ENCODE data around the gene OR51B4.

Gene OR51B4

GRCh38 chr11:5282628-5283027 is 19.1 kb downstream of the OR51B4 start:
- no peaks in the 10 kb centered on the region for H3K9me3 ChIP-seq (ENCODE audit: control insufficient read depth, low read length)
- no peak for DNase-seq (ENCODE audit: low read depth)
- H3K27me3 ChIP-seq (replicated peaks; ENCODE audit: control insufficient read depth, insufficient read depth, low read length), result no peaks in the 10 kb centered on the region
- H3K4me1 ChIP-seq (ENCODE audit: control insufficient read depth, insufficient read depth, low read length), result peaks cover 5% of the 10 kb centered on the region
- H3K36me3 ChIP-seq (ENCODE audit: control insufficient read depth, insufficient read depth, low read length, severe bottlenecking), result no peaks in the 10 kb centered on the region
- no peak overlapping the region for H3K4me3 ChIP-seq (ENCODE audit: low read length)
- no peak overlapping the region for H3K9ac ChIP-seq (ENCODE audit: low read length)

GRCh38 chr11:5281596-5281995 is 20.1 kb downstream of the OR51B4 start:
- Histone ChIP-seq H3K27me3 (replicated peaks; ENCODE audit: control insufficient read depth, insufficient read depth, low read length) (no peaks in the 10 kb centered on the region), H3K4me3 (ENCODE audit: low read length) (no peak overlapping the region), H3K9ac (ENCODE audit: low read length) (no peak overlapping the region), H3K9me3 (ENCODE audit: control insufficient read depth, low read length) (no peaks in the 10 kb centered on the region), H3K4me1 (ENCODE audit: control insufficient read depth, insufficient read depth, low read length) (peaks cover 5% of the 10 kb centered on the region), H3K36me3 (ENCODE audit: control insufficient read depth, insufficient read depth, low read length, severe bottlenecking) (no peaks in the 10 kb centered on the region)
- DNase-seq (ENCODE audit: low read depth), result no peak

GRCh38 chr11:5280582-5281102 is 21.1 kb downstream of the OR51B4 start:
- no peak overlapping the region for H3K9ac ChIP-seq (ENCODE audit: low read length)
- H3K9me3 ChIP-seq (ENCODE audit: control insufficient read depth, low read length), result no peaks in the 10 kb centered on the region
- peaks cover 5% of the 10 kb centered on the region for H3K4me1 ChIP-seq (ENCODE audit: control insufficient read depth, insufficient read depth, low read length)
- no peaks in the 10 kb centered on the region for H3K36me3 ChIP-seq (ENCODE audit: control insufficient read depth, insufficient read depth, low read length, severe bottlenecking)
- H3K27me3 ChIP-seq (replicated peaks; ENCODE audit: control insufficient read depth, insufficient read depth, low read length), result no peaks in the 10 kb centered on the region
- DNase-seq (ENCODE audit: low read depth), result peak; percentile 98
- H3K4me3 ChIP-seq (ENCODE audit: low read length), result no peak overlapping the region

- Histone ChIP-seq H3K9ac (ENCODE audit: low read length) (no peak overlapping the region), H3K9me3 (ENCODE audit: control insufficient read depth, low read length) (no peaks in the 10 kb centered on the region), H3K4me1 (ENCODE audit: control insufficient read depth, insufficient read depth, low read length) (peaks cover 5% of the 10 kb centered on the region), H3K27me3 (replicated peaks; ENCODE audit: control insufficient read depth, insufficient read depth, low read length) (no peaks in the 10 kb centered on the region), H3K4me3 (ENCODE audit: low read length) (no peak overlapping the region), H3K36me3 (ENCODE audit: control insufficient read depth, insufficient read depth, low read length, severe bottlenecking) (no peaks in the 10 kb centered on the region)
- no peak for DNase-seq (ENCODE audit: low read depth)
These were observed 22.2 kb downstream of the OR51B4 start for GRCh38 chr11:5279471-5280090.

GRCh38 chr11:5277807-5278382 is 23.9 kb downstream of the OR51B4 start:
- Histone ChIP-seq H3K4me1 (ENCODE audit: control insufficient read depth, insufficient read depth, low read length) (peaks cover 5% of the 10 kb centered on the region), H3K9me3 (ENCODE audit: control insufficient read depth, low read length) (no peaks in the 10 kb centered on the region), H3K27me3 (replicated peaks; ENCODE audit: control insufficient read depth, insufficient read depth, low read length) (no peaks in the 10 kb centered on the region), H3K9ac (ENCODE audit: low read length) (no peak overlapping the region), H3K4me3 (ENCODE audit: low read length) (no peak overlapping the region), H3K36me3 (ENCODE audit: control insufficient read depth, insufficient read depth, low read length, severe bottlenecking) (no peaks in the 10 kb centered on the region)
- no peak for DNase-seq (ENCODE audit: low read depth)

GRCh38 chr11:5276697-5277096 is 25.0 kb downstream of the OR51B4 start:
- no peak for DNase-seq (ENCODE audit: low read depth)
- no peaks in the 10 kb centered on the region for H3K9me3 ChIP-seq (ENCODE audit: control insufficient read depth, low read length)

GRCh38 chr11:5275369-5276110 is 26.2 kb downstream of the OR51B4 start:
- Histone ChIP-seq H3K9ac (ENCODE audit: low read length) (no peak overlapping the region), H3K4me3 (ENCODE audit: low read length) (no peak overlapping the region), H3K27me3 (replicated peaks; ENCODE audit: control insufficient read depth, insufficient read depth, low read length) (no peaks in the 10 kb centered on the region), H3K36me3 (ENCODE audit: control insufficient read depth, insufficient read depth, low read length, severe bottlenecking) (no peaks in the 10 kb centered on the region), H3K9me3 (ENCODE audit: control insufficient read depth, low read length) (no peaks in the 10 kb centered on the region), H3K4me1 (ENCODE audit: control insufficient read depth, insufficient read depth, low read length) (no peaks in the 10 kb centered on the region)
- no peak for DNase-seq (ENCODE audit: low read depth)

More at GRCh38 chr11:5276697-5277096, 25.0 kb downstream of the OR51B4 start:
- H3K4me3 ChIP-seq (ENCODE audit: low read length), result no peak overlapping the region
- H3K4me1 ChIP-seq (ENCODE audit: control insufficient read depth, insufficient read depth, low read length), result peaks cover 5% of the 10 kb centered on the region
- H3K27me3 ChIP-seq (replicated peaks; ENCODE audit: control insufficient read depth, insufficient read depth, low read length), result no peaks in the 10 kb centered on the region
- no peaks in the 10 kb centered on the region for H3K36me3 ChIP-seq (ENCODE audit: control insufficient read depth, insufficient read depth, low read length, severe bottlenecking)
- no peak overlapping the region for H3K9ac ChIP-seq (ENCODE audit: low read length)

- DNase-seq (ENCODE audit: low read depth), result no peak
- no peaks in the 10 kb centered on the region for H3K27me3 ChIP-seq (replicated peaks; ENCODE audit: control insufficient read depth, insufficient read depth, low read length)
- no peak overlapping the region for H3K9ac ChIP-seq (ENCODE audit: low read length)
- no peaks in the 10 kb centered on the region for H3K9me3 ChIP-seq (ENCODE audit: control insufficient read depth, low read length)
- H3K36me3 ChIP-seq (ENCODE audit: control insufficient read depth, insufficient read depth, low read length, severe bottlenecking), result no peaks in the 10 kb centered on the region
- H3K4me3 ChIP-seq (ENCODE audit: low read length), result no peak overlapping the region
- no peaks in the 10 kb centered on the region for H3K4me1 ChIP-seq (ENCODE audit: control insufficient read depth, insufficient read depth, low read length)
These were observed 27.4 kb downstream of the OR51B4 start for GRCh38 chr11:5274395-5274794.

- Histone ChIP-seq H3K27me3 (replicated peaks; ENCODE audit: control insufficient read depth, insufficient read depth, low read length) (no peaks in the 10 kb centered on the region), H3K36me3 (ENCODE audit: control insufficient read depth, insufficient read depth, low read length, severe bottlenecking) (no peaks in the 10 kb centered on the region), H3K4me1 (ENCODE audit: control insufficient read depth, insufficient read depth, low read length) (no peaks in the 10 kb centered on the region), H3K9ac (ENCODE audit: low read length) (no peak overlapping the region), H3K9me3 (ENCODE audit: control insufficient read depth, low read length) (no peaks in the 10 kb centered on the region), H3K4me3 (ENCODE audit: low read length) (no peak overlapping the region)
- DNase-seq (ENCODE audit: low read depth), result no peak
These were observed 29.2 kb downstream of the OR51B4 start for GRCh38 chr11:5272395-5273017.

- Histone ChIP-seq H3K4me3 (ENCODE audit: low read length) (no peak within 1 kb of the TSS), H3K9me3 (ENCODE audit: control insufficient read depth, low read length) (no peaks in the 10 kb centered on the region), H3K4me1 (ENCODE audit: control insufficient read depth, insufficient read depth, low read length) (no peaks in the 10 kb centered on the region), H3K36me3 (ENCODE audit: control insufficient read depth, insufficient read depth, low read length, severe bottlenecking) (no peaks in the 10 kb centered on the region), H3K9ac (ENCODE audit: low read length) (no peak within 1 kb of the TSS), H3K27me3 (replicated peaks; ENCODE audit: control insufficient read depth, insufficient read depth, low read length) (no peaks in the 10 kb centered on the region)
- no peak for DNase-seq (ENCODE audit: low read depth)
These were observed 32.0 kb downstream of the OR51B4 start, which contains the start of gene HBE1 for GRCh38 chr11:5269715-5270147. Gene HBE1, minus strand, starts transcription at chr11:5269945. Its CDS starts 55 bp downstream, at chr11:5269890.

GRCh38 chr11:5267033-5267563 is 34.6 kb downstream of the OR51B4 start:
- Histone ChIP-seq H3K9ac (ENCODE audit: low read length) (no peak overlapping the region), H3K27me3 (replicated peaks; ENCODE audit: control insufficient read depth, insufficient read depth, low read length) (no peaks in the 10 kb centered on the region), H3K4me3 (ENCODE audit: low read length) (no peak overlapping the region), H3K9me3 (ENCODE audit: control insufficient read depth, low read length) (no peaks in the 10 kb centered on the region), H3K36me3 (ENCODE audit: control insufficient read depth, insufficient read depth, low read length, severe bottlenecking) (no peaks in the 10 kb centered on the region), H3K4me1 (ENCODE audit: control insufficient read depth, insufficient read depth, low read length) (no peaks in the 10 kb centered on the region)
- DNase-seq (ENCODE audit: low read depth), result no peak

All from adipocyte (in vitro differentiated cells).